GM18870 (cell line): ENCODE measurements around the gene NDUFV1.
"Not testable (repeated sequence)": the region's sequence is repeated elsewhere in the genome, so short reads cannot be mapped to it uniquely, and the experiment has no call there.

Experiments
- ATAC-seq: cut with Tn5 transposase; IDR thresholded peaks from one replicate; pipeline ENCODE4 v1.9.1; 2021; ENCODE audit warnings: moderate library complexity; ENCODE audit not compliant: unreplicated experiment

Gene NDUFV1

DNA sequence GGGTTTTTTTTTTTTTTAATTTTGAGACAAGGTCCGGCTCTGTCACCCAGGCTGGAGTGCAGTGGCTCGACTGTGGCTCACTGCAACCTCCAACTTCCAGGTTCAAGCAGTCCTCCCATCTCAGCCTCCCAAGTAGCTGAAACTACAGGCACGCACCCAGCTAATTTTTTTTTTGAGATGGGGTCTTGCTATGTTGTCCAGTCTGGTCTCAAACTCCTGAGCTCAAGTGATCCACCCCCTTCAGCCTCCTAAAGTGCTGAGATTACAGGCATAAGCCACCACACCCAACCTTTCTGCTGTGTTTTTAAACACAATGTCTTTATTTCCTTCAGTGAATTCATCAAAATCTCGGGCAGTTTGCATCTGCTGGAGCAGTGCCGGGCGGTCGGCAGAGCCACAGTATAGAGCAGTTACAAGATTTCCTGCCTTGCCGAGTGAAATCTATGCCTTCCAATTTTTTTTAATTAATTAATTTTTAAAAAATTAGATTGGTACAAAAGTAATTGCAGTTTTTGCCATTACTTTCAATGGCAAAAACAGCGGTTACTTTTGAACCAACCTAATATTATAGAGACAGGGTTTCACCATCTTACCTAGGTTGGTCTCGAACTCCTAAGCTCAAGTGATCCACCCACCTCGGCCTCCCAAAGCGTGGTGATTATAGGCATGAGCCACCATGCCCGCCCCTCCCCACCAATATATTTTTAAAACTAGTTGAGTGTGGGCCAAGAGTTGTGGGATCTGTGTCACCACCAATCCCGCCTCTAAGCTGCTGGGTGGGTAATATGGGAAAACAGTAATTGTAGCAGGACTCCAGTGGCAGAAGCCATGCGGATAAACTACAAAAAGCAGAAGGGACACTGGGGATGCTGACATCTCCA, 46.5 kb downstream of the NDUFV1 start:
- no peak for ATAC-seq

DNA sequence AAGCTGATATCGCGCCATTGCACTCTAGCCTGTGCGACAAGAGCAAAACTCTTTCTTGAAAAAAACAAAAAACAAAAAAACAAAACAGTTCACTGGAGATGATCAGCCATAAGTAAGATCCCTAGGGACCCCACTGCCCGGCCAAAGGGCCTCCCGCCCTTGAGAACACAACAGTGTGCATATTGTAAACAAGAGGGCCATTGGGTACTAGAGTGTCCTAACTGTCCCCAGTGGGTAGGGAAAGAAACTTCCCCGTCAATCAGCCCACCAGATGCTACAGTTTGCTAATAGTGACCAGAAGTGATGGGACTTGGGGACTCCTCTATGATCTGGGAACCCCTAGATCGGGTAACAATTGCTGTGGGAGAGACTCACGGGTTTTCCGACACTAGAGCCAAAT, 47.5 kb downstream of the NDUFV1 start:
- no peak for ATAC-seq

DNA sequence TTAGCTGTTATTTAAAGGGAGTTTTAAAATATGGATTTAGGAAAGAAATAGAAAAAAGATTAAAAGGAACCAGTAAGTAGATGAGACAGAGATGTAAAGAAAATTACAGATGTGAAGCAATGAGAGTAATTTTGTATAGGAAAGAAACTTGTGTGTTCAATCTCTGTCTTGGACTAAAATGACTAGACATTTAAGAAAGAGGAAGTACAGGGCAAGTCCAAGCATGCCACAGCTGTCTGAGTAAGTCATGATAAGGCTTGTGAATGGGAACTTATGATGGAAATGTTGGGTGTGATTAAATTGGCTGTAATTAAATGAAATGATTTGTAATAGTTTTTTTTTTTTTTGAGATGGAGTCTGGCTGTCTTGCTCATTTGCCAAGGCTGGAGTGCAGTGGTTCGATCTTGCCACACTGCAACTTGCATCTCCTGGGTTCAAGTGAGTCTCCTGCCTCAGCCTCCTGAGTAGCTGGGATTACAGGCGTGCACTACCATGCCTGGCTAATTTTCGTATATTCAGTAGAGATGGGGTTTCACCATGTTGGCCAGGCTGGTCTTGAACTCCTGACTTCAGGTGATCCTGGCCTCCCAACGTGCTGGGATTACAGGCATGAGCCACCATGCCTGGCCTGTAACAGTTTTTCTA, 49.7 kb downstream of the NDUFV1 start:
- ATAC-seq: no peak

DNA sequence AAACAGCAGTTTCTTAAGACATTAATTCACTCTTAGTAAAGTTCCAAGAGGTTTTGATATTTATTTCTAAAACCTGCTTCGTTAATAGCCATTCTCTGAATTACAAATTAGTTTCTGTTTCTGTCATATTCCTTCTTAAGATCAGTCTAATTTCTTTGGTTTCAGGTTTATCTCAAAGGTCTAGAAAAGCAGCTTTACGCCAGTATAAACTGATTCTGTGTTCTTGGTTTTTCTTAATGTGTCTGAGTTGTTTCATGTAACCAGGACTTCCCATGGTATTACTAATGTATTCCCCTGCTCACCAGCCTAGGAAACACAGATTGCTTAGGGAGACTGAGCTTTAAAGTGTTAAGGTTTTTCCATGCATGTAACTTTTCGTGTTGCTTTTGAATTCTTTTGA, 50.6 kb downstream of the NDUFV1 start:
- ATAC-seq: no peak

GRCh38 chr11:67659651-67660165, 53.0 kb downstream of the NDUFV1 start:
- ATAC-seq: not testable (repeated sequence)

- not testable (repeated sequence) for ATAC-seq
Measured at GRCh38 chr11:67660752-67661151, 54.0 kb downstream of the NDUFV1 start.
